SK-N-SH (cell line): ENCODE data around the gene ARHGAP4. TPM values are rescaled to one million over a fixed set of nuclear protein-coding genes. Genes with fewer than 3 reads are reported as not detected.

Source experiments
- CTCF ChIA-PET: fragments of 300-600, 350-600 bp; formaldehyde crosslinking; extraction: SDS; loops from one replicate; lab custom pipeline; 2021; lab: Yijun Ruan, JAX
- POLR2A ChIA-PET: fragments of 350-600 bp; sonication (Branson Sonifier 250); formaldehyde crosslinking; extraction: SDS; loops from one replicate; lab custom pipeline; 2020; ENCODE audit warnings: antibody characterized with exemption, inconsistent platforms; lab: Yijun Ruan, JAX
- DNase-seq: peaks from one replicate; pipeline ENCODE4 v3.0.0; 2012
- H2AFZ ChIP-seq: fragments of 200-600 bp; sonication (generic); 2 replicates; pipeline ENCODE4 v1.8.1; 2016; ENCODE audit warnings: antibody characterized with exemption, mild to moderate bottlenecking, low read depth
- H3F3A ChIP-seq: fragments of 200-600 bp; sonication (generic); replicated peaks from 2 replicates; pipeline ENCODE3; 2016; ENCODE audit warnings: antibody characterized with exemption, mild to moderate bottlenecking; ENCODE audit not compliant: insufficient read depth
- H3K27ac ChIP-seq, 2 experiments: fragments of 200-500 bp in 1 of 2; fragments of 200-600 bp in 1 of 2; sonication (Bioruptor generic) in 1 of 2; sonication (generic), shearing (Covaris generic) in 1 of 2; 2 replicates each; pipeline versions ENCODE4 v1.5.1 to v1.6.1; 2014 to 2016; ENCODE audit warnings: low read depth in 2 of 2, inconsistent platforms in 1 of 2, low read length in 1 of 2, mild to moderate bottlenecking in 1 of 2, mixed read lengths in 1 of 2
- H3K27me3 ChIP-seq: fragments of 200-600 bp; sonication (generic), shearing (Covaris generic); 2 replicates; pipeline ENCODE4 v1.6.1; 2016; ENCODE audit warnings: mixed run types; ENCODE audit not compliant: insufficient read depth
- H3K36me3 ChIP-seq, 2 experiments: fragments of 200-500 bp in 1 of 2; fragments of 200-600 bp in 1 of 2; sonication (Bioruptor generic) in 1 of 2; sonication (generic) in 1 of 2; replicated peaks in 1 of 2; 2 replicates each; pipeline versions ENCODE3 to v1.5.1; 2014 to 2016; ENCODE audit warnings: low read length in 1 of 2, mild to moderate bottlenecking in 1 of 2; ENCODE audit not compliant: insufficient read depth in 2 of 2, control insufficient read depth in 1 of 2
- H3K4me1 ChIP-seq, 2 experiments: fragments of 200-500 bp in 1 of 2; fragments of 200-600 bp in 1 of 2; sonication (Bioruptor generic) in 1 of 2; sonication (generic), shearing (Covaris generic) in 1 of 2; 2 replicates each; pipeline versions ENCODE4 v1.5.1 to v1.6.1; 2014 to 2016; ENCODE audit warnings: low read depth in 1 of 2, low read length in 1 of 2, mixed run types in 1 of 2; ENCODE audit not compliant: insufficient read depth in 2 of 2, control insufficient read depth in 1 of 2
- H3K4me2 ChIP-seq: fragments of 200-600 bp; sonication (generic), shearing (Covaris generic); 2 replicates; pipeline ENCODE4 v1.6.1; 2017; ENCODE audit warnings: mixed run types
- H3K4me3 ChIP-seq, 2 experiments: fragments of 200-500 bp in 1 of 2; fragments of 200-600 bp in 1 of 2; sonication (Bioruptor generic) in 1 of 2; sonication (generic), shearing (Covaris generic) in 1 of 2; 2 replicates each; pipeline versions ENCODE4 v1.5.1 to v1.8.1; 2014 to 2016; ENCODE audit warnings: low read depth in 2 of 2, inconsistent platforms in 1 of 2, low read length in 1 of 2, mild to moderate bottlenecking in 1 of 2, mixed read lengths in 1 of 2, moderate library complexity in 1 of 2
- H3K79me2 ChIP-seq: fragments of 200-600 bp; sonication (generic); 2 replicates; pipeline ENCODE4 v1.8.1; 2017; ENCODE audit warnings: mild to moderate bottlenecking; ENCODE audit not compliant: insufficient read depth
- H3K9ac ChIP-seq: fragments of 200-600 bp; sonication (generic); 2 replicates; pipeline ENCODE4 v1.6.1; 2017; ENCODE audit warnings: mixed run types
- H3K9me2 ChIP-seq: fragments of 200-600 bp; sonication (generic); 2 replicates; pipeline ENCODE4 v1.6.1; 2017; ENCODE audit warnings: mixed run types
- H3K9me3 ChIP-seq: fragments of 200-600 bp; sonication (generic); 2 replicates; pipeline ENCODE4 v1.6.1; 2017; ENCODE audit warnings: mixed run types, mild to moderate bottlenecking, moderate library complexity
- H4K20me1 ChIP-seq: fragments of 200-600 bp; sonication (generic); 2 replicates; pipeline ENCODE4 v1.6.1; 2017; ENCODE audit warnings: mild to moderate bottlenecking, mixed run types; ENCODE audit not compliant: insufficient read depth
- ELF1 ChIP-seq: IDR thresholded peaks from 2 replicates; pipeline ENCODE4 v1.4.0; 2012
- EP300 ChIP-seq, 2 experiments: IDR thresholded peaks; 2 replicates each; pipeline versions ENCODE4 v1.4.0 to v1.6.1; 2012; ENCODE audit warnings: borderline replicate concordance in 1 of 2, low read depth in 1 of 2, low read length in 1 of 2
- EZH2phosphoT487 ChIP-seq: fragments of 200-600 bp; sonication (generic); IDR thresholded peaks from 2 replicates; pipeline ENCODE4 v1.6.1; 2017; ENCODE audit warnings: low read depth, mixed run types, mild to moderate bottlenecking, antibody characterized with exemption, moderate library complexity, borderline replicate concordance
- FOSL2 ChIP-seq: IDR thresholded peaks from 2 replicates; pipeline ENCODE4 v1.4.0; 2012; ENCODE audit warnings: low read depth, mild to moderate bottlenecking, moderate library complexity, borderline replicate concordance
- FOXM1 ChIP-seq: IDR thresholded peaks from 2 replicates; pipeline ENCODE4 v1.4.0; 2012; ENCODE audit warnings: low read depth, mild to moderate bottlenecking
- GABPA ChIP-seq: IDR thresholded peaks from 2 replicates; pipeline ENCODE4 v1.4.0; 2012; ENCODE audit warnings: low read depth, mild to moderate bottlenecking
- GATA2 ChIP-seq: sonication (generic); formaldehyde crosslinking; IDR thresholded peaks from 2 replicates; pipeline ENCODE4 v1.5.0; 2020; ENCODE audit warnings: mild to moderate bottlenecking, missing genetic modification reagents
- JUND ChIP-seq: IDR thresholded peaks from 2 replicates; pipeline ENCODE4 v1.4.0; 2012
- MEF2A ChIP-seq: IDR thresholded peaks from 2 replicates; pipeline ENCODE4 v1.4.0; 2012; ENCODE audit warnings: low read depth, borderline replicate concordance
- NFIC ChIP-seq: IDR thresholded peaks from 2 replicates; pipeline ENCODE4 v1.4.0; 2012; ENCODE audit warnings: borderline replicate concordance
- NRF1 ChIP-seq: IDR thresholded peaks from 2 replicates; pipeline ENCODE4 v1.6.1; 2012; ENCODE audit warnings: low read depth, mild to moderate bottlenecking, low read length
- RXRA ChIP-seq: IDR thresholded peaks from 2 replicates; pipeline ENCODE4 v1.4.0; 2012; ENCODE audit warnings: low read depth, mild to moderate bottlenecking, borderline replicate concordance
- SMC3 ChIP-seq: IDR thresholded peaks from 2 replicates; pipeline ENCODE4 v1.6.1; 2012; ENCODE audit warnings: low read depth, low read length, improper control_type of control experiment
- USF1 ChIP-seq: IDR thresholded peaks from 2 replicates; pipeline ENCODE4 v1.4.0; 2012; ENCODE audit warnings: low read depth, borderline replicate concordance
- WGBS: methylation state at CpG from one replicate; pipeline ENCODE4 v1.1.6; 2017; ENCODE audit warnings: low lambda C conversion rate; 5-methylcytosine and 5-hydroxymethylcytosine counted together
- polyA plus RNA-seq, 3 experiments: library from polyadenylated mRNA; depleted of rRNA; stranded (reverse); fragments of >200 nt; gene quantifications; 2 replicates each; pipeline ENCODE4 v1.2.3, GENCODE V29; 2012
- TF ChIP-seq, protein P1 (sequence below): fragments of 150-350 bp; IDR thresholded peaks from 2 replicates; pipeline ENCODE4 v1.6.1; 2016; ENCODE audit warnings: mild to moderate bottlenecking, low read depth, low read length

Gene ARHGAP4
- polyA plus RNA-seq, 1 of the 3 experiments (the other 2 are of a cell fraction): 1.6 TPM

GRCh38 chrX:153869473-153870287 is 56.4 kb downstream of the ARHGAP4 start (continued):
- no peak for TF ChIP-seq EP300 (IDR thresholded peaks at IDR 0.05; ENCODE audit: borderline replicate concordance in 1 of 2, low read depth in 1 of 2, low read length in 1 of 2)
- TF ChIP-seq EZH2phosphoT487: no peak
- no peak for TF ChIP-seq RXRA
- TF ChIP-seq ELF1: no peak
- no peak for TF ChIP-seq FOSL2
- TF ChIP-seq FOXM1: no peak
- TF ChIP-seq GATA2 (CRISPR knock-in tag): no peak
- TF ChIP-seq NFIC: no peak

DNA sequence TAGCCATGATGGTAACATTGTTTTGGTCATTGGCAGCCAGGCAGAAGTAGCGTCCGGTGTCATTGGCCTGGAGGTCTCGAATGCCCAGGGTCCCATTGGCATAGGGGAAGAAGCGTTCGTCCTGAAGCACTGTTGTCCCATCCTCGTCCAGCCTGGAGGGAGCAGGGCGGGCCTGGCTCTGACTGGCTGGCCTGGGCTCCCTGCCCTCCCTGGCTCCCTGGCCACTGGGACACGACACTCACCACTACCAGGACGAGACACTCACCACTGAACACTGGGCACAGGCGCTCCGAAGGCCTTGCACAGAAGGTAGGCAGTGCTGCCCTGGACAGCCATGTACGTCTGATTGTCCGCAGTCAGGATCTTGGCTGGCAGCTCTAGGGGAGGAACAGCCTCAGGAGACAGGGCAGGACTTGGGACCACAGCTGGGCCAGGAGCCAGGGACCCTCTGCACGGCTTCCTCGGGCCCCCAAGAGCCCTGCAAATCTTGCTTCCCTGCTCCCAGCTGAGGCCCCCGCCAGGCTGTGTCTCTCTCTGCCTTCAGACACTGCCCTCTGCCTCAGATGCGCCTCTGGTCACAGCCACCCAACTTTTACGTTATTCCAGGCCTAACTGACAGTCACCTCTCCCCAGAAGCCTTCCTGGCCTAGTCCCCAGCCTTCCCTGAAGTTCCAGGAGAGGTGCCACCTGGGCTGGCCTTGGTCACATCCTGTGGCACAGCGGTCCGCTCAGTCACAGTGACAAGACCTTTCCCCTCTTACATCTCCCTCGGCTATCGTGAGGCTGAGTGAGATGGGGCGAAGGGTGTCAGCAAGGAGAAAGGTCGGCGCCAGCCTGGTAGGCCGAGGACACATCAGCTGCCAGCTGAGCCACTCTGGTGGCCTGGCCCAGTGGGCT is 57.2 kb downstream of the ARHGAP4 start:
- no peaks in the 10 kb centered on the region for H3K27me3 ChIP-seq
- H3K36me3 ChIP-seq: no peaks in the 10 kb centered on the region
- no peaks in the 10 kb centered on the region for H3F3A ChIP-seq
- POLR2A ChIA-PET: no interaction called here
- no peaks in the 10 kb centered on the region for H3K79me2 ChIP-seq
- H3K9ac ChIP-seq: no peak overlapping the region
- DNase-seq: no peak
- H3K4me2 ChIP-seq: no peak overlapping the region
- H3K9me3 ChIP-seq: no peaks in the 10 kb centered on the region
- TF ChIP-seq SMC3 (no peak), USF1 (no peak), FOXM1 (no peak), ELF1 (no peak), MEF2A (no peak), JUND (no peak), GABPA (no peak), NRF1 (no peak)
- TF ChIP-seq, protein P1, sequence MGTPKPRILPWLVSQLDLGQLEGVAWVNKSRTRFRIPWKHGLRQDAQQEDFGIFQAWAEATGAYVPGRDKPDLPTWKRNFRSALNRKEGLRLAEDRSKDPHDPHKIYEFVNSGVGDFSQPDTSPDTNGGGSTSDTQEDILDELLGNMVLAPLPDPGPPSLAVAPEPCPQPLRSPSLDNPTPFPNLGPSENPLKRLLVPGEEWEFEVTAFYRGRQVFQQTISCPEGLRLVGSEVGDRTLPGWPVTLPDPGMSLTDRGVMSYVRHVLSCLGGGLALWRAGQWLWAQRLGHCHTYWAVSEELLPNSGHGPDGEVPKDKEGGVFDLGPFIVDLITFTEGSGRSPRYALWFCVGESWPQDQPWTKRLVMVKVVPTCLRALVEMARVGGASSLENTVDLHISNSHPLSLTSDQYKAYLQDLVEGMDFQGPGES: no peak
- H3K9me2 ChIP-seq: no peaks in the 10 kb centered on the region
- WGBS: 63% methylated on average over 20 of the region's 26 CpGs
- H3K27ac ChIP-seq: no peak overlapping the region
- H4K20me1 ChIP-seq: no peaks in the 10 kb centered on the region
- H3K4me3 ChIP-seq: no peak overlapping the region
- CTCF ChIA-PET: interaction anchor here (1.4 kb wide), 1 partner anchor 39 kb away, joined by 3 read pairs; no protein-coding TSS in a partner anchor
- peaks cover 0 to 26% of the 10 kb centered on the region in 2 experiments; a peak in 1 of 4 replicates for H3K4me1 ChIP-seq
- H2AFZ ChIP-seq: no peak overlapping the region
